Esophagus squamous epithelium (tissue), 5 donors: ENCODE results near the gene UBXN10. TPM values are rescaled to one million over a fixed set of nuclear protein-coding genes. Genes with fewer than 3 reads are reported as not detected.

Experiments used
- DNase-seq: peaks from one replicate; lab custom pipeline; 2025; lab: John Stamatoyannopoulos, UW
- H3K27ac ChIP-seq, 4 donors: fragments of 200-600 bp; sonication (generic); one replicate each; pipeline ENCODE4 v1.5.1; 2016 to 2019; ENCODE audit warnings: mild to moderate bottlenecking in 1 of 4
- H3K27me3 ChIP-seq, 4 donors: fragments of 200-600 bp; sonication (generic); 1 replicate in 3 of 4; 2 replicates in 1 of 4; pipeline versions ENCODE4 v1.5.1 to v1.6.0; 2017 to 2021; ENCODE audit warnings: antibody characterized with exemption in 1 of 4
- H3K36me3 ChIP-seq, 3 donors: fragments of 200-600 bp; sonication (generic); one replicate each; pipeline ENCODE4 v1.5.1; 2016 to 2019
- H3K4me1 ChIP-seq, 3 donors: fragments of 200-600 bp; sonication (generic); one replicate each; pipeline ENCODE4 v1.5.1; 2017 to 2019
- H3K4me3 ChIP-seq, 4 donors: fragments of 200-600 bp; sonication (generic); 1 replicate in 3 of 4; 2 replicates in 1 of 4; pipeline ENCODE4 v1.5.1; 2016 to 2019; ENCODE audit warnings: mild to moderate bottlenecking in 2 of 4, moderate library complexity in 1 of 4
- H3K9me3 ChIP-seq, 3 donors: fragments of 200-600 bp; sonication (generic); one replicate each; pipeline ENCODE4 v1.5.1; 2016 to 2019
- CTCF ChIP-seq, 6 experiments: fragments of 450-650 bp in 4 of 6; fragments of 200-600 bp in 2 of 6; sonication (generic) in 2 of 6; IDR thresholded peaks; one replicate each; pipeline ENCODE4 v1.5.1; 2016 to 2019; ENCODE audit warnings: antibody characterized with exemption in 6 of 6, mild to moderate bottlenecking in 4 of 6, moderate library complexity in 4 of 6
- POLR2A ChIP-seq, 4 donors: fragments of 450-650 bp; IDR thresholded peaks; one replicate each; pipeline ENCODE4 v1.6.1; 2017; ENCODE audit warnings: antibody characterized with exemption in 4 of 4, mild to moderate bottlenecking in 4 of 4, moderate library complexity in 3 of 4
- WGBS, 2 donors: methylation state at CpG; one replicate each; pipeline ENCODE4 v1.1.5; 2018; 5-methylcytosine and 5-hydroxymethylcytosine counted together
- intact Hi-C: fragments of 100-400 bp; cut with DNase I; formaldehyde crosslinking; loops from one replicate; pipeline ENCODE4 v1.15.0; 2022
- total RNA-seq, 4 donors: library from RNA; depleted of rRNA; stranded (reverse); fragments of >200 nt; gene quantifications; one replicate each; pipeline ENCODE4 v1.1.0, GENCODE V29; 2016
- donor health status: DM: yes; HTN: yes; CAD: no.

The UBXN10 gene
- total RNA-seq, 4 donors from 2014 or later = 0.11 to 5.5 (median 0.81) TPM

DNA sequence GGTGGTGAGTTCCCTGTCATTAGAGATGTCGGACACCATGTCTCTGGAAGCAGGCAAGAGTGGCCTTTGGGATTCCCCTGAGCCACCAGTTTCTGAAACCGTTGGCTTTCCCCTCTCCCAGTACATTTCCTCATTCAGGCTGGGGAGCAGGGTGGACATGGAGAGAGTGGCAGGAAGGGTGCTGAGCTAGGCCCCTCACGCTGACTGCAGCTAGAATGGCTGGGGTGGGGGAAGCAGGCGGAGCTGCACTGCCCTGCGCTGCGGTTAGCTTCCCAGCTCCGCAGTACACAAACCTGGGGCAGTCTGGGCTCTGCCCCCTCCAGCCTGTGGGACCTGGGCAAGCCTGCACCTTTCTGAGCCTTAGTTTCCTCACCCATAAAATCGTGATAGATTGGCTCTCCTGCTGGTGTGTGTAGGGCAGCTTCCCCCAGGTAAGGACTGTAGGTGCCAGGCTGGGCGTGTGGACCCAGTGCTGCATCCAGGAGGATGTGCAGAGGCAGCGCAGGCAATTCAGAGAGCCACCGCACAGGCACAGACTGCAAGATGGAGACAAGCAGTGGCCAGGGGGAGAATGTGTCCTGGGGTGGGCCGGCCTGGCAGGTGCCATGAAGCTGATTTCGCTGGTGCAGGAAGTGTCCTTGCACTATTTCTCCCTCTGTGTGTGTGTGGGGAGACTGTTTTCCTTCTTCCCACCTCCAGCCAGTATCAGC is 43.7 kb upstream of the UBXN10 start:
- WGBS, 2 donors = 73 to 88% methylated on average over 4 to 7 of the region's 13 CpGs

GRCh38 chr1:20143318-20143717 is 42.6 kb upstream of the UBXN10 start:
- Histone ChIP-seq H3K27ac (no peak overlapping the region), H3K4me3 (no peak overlapping the region), H3K9me3 (no peaks in the 10 kb centered on the region), H3K36me3 (no peaks in the 10 kb centered on the region), H3K4me1 (peaks cover 0 to 7% (median 0%) of the 10 kb centered on the region in 3 donors), H3K27me3 (peaks cover 0 to 26% (median 0%) of the 10 kb centered on the region in 4 donors)
- no peak for TF ChIP-seq POLR2A (IDR thresholded peaks at IDR 0.05)
- no peak for TF ChIP-seq CTCF (IDR thresholded peaks at IDR 0.05)
- intact Hi-C loops = no loop called here
- no peak for DNase-seq
- 100% methylated on average over 1 of the region's 8 CpGs; no CpG with 5 or more reads in 1 of the 2 donors for WGBS, 2 donors

More for the DNA sequence above, 43.7 kb upstream of the UBXN10 start:
- DNase-seq = no peak
- no peaks in the 10 kb centered on the region for H3K36me3 ChIP-seq
- H3K27ac ChIP-seq = no peak overlapping the region
- H3K4me1 ChIP-seq = peaks cover 0 to 11% (median 0%) of the 10 kb centered on the region in 3 donors
- no peak overlapping the region for H3K4me3 ChIP-seq
- intact Hi-C loops = no loop called here
- H3K9me3 ChIP-seq = no peaks in the 10 kb centered on the region
- peaks cover 0 to 33% (median 0%) of the 10 kb centered on the region in 4 donors for H3K27me3 ChIP-seq
- TF ChIP-seq CTCF (IDR thresholded peaks at IDR 0.05) = no peak
- TF ChIP-seq POLR2A (IDR thresholded peaks at IDR 0.05) = no peak

- intact Hi-C loops = no loop called here
- no peaks in the 10 kb centered on the region for H3K9me3 ChIP-seq
- H3K27ac ChIP-seq = no peak overlapping the region
- H3K4me1 ChIP-seq = peaks cover 0 to 7% (median 0%) of the 10 kb centered on the region in 3 donors
- TF ChIP-seq CTCF (IDR thresholded peaks at IDR 0.05) (no peak), POLR2A (IDR thresholded peaks at IDR 0.05) (no peak)
- no peak for DNase-seq
- H3K36me3 ChIP-seq = no peaks in the 10 kb centered on the region
- WGBS, 2 donors = 62% methylated on average over 6 of the region's 13 CpGs; no CpG with 5 or more reads in 1 of the 2 donors
- H3K27me3 ChIP-seq = peaks cover 0 to 20% (median 0%) of the 10 kb centered on the region in 4 donors
- H3K4me3 ChIP-seq = no peak overlapping the region
Observed at GRCh38 chr1:20143734-20144565, 41.9 kb upstream of the UBXN10 start.

GRCh38 chr1:20147846-20148570 is 37.9 kb upstream of the UBXN10 start:
- DNase-seq = no peak
- Histone ChIP-seq H3K9me3 (no peaks in the 10 kb centered on the region), H3K4me1 (peaks cover 9 to 21% (median 10%) of the 10 kb centered on the region in 3 donors), H3K4me3 (no peak overlapping the region), H3K27ac (no peak overlapping the region), H3K27me3 (peaks cover 0 to 22% (median 0%) of the 10 kb centered on the region in 4 donors), H3K36me3 (no peaks in the 10 kb centered on the region)
- no peak for TF ChIP-seq POLR2A (IDR thresholded peaks at IDR 0.05)
- no peak for TF ChIP-seq CTCF (IDR thresholded peaks at IDR 0.05)
- whole genome bisulfite sequencing, 2 donors = no CpG with 5 or more reads among the region's 13 CpGs
- intact Hi-C loops = no loop called here
